Measurements from ENCODE around the gene IPO4. TPM values are rescaled to one million over a fixed set of nuclear protein-coding genes. Genes with fewer than 3 reads are reported as not detected.
A peak's percentile ranks its signal among the peaks of the same experiment; 100 is the strongest.

The IPO4 gene
- total RNA-seq, 1 experiment from 2014 or later, result 157 TPM

DNA sequence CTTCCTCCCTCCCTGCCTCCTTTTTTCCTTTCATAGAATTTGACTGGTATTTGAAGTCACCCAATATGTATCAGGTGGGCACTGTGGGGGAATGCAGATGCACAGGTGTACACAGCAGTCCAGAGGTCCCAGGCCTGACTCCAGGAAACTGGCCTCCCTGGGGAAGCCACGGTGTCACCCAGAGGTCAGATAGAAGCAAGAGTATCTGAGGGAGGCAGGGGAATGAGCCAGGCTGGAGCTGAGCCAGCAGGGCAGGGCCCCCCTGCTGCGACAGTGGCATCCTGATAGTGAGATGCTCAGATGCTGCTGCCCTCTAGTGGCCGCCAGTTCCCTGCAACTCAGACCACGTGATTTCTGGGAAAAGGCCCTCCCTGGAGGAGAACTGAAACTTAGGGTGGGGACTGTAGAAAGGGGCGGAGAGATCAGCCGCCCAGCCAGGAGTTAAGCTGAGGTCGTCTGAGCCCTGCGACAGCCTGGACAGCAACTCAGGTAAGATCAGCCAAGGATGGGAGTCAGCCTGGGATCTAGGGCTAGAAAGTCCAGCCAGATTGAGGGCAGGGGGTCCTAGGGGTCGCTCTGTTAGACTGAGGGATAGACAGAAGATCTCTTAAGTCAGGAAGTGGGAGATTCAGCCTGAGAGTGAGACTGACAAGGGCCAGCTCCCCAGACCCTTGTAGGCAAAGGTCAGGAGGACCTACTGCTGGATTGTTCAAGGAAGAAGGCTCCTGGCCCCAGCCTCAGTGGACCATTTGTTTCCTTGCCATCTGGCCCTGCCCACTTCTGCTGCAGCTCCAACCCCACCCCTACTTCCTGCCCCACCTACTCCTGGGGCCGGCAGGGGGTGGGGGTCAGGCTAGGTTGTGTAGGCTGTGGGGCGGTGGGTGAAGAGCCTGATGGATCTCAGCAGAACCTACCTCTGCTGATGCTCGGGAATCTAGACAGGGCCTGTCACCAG lies 27.5 kb downstream of the IPO4 start, which contains the start of gene IRF9:
Gene IRF9 (plus strand): TSS at position 416 of the 955 bp plus-strand sequence. CDS start 880 bp downstream, outside the sequence.
- no TSS peak for BruUV-seq (replicated peaks)
- peak within 1 kb of the TSS; percentile 75 for H3K27ac ChIP-seq (ENCODE audit: low read depth, low read length, poor library complexity, severe bottlenecking)
- peaks cover 40% of the 10 kb centered on the region for H3K36me3 ChIP-seq (ENCODE audit: insufficient read depth, low read length, poor library complexity, severe bottlenecking)
- CTCF ChIA-PET, result interaction anchor here (0.5 to 2.6 kb wide), 9 partner anchors 14 to 103 kb away, joined by 3 to 17 read pairs (median 3); partner anchors contain the start of genes DCAF11, NRL and PSME1
- H3K9me3 ChIP-seq (ENCODE audit: low read depth, low read length, poor library complexity, severe bottlenecking), result no peaks in the 10 kb centered on the region
- no peak for TF ChIP-seq EZH2 (IDR thresholded peaks at IDR 0.05; ENCODE audit: borderline replicate concordance, low read depth, low read length, poor library complexity, severe bottlenecking)
- TF ChIP-seq, protein P1, sequence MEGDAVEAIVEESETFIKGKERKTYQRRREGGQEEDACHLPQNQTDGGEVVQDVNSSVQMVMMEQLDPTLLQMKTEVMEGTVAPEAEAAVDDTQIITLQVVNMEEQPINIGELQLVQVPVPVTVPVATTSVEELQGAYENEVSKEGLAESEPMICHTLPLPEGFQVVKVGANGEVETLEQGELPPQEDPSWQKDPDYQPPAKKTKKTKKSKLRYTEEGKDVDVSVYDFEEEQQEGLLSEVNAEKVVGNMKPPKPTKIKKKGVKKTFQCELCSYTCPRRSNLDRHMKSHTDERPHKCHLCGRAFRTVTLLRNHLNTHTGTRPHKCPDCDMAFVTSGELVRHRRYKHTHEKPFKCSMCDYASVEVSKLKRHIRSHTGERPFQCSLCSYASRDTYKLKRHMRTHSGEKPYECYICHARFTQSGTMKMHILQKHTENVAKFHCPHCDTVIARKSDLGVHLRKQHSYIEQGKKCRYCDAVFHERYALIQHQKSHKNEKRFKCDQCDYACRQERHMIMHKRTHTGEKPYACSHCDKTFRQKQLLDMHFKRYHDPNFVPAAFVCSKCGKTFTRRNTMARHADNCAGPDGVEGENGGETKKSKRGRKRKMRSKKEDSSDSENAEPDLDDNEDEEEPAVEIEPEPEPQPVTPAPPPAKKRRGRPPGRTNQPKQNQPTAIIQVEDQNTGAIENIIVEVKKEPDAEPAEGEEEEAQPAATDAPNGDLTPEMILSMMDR (conservative IDR thresholded peaks at IDR 0.05; ENCODE audit: low read depth, low read length), result peak; percentile 99
- no peaks in the 10 kb centered on the region for H3K27me3 ChIP-seq (replicated peaks; ENCODE audit: insufficient read depth, low read depth, low read length, poor library complexity)
- H3K4me3 ChIP-seq (ENCODE audit: low read depth, low read length, poor library complexity, severe bottlenecking), result peak within 1 kb of the TSS; percentile 51
- POLR2A ChIA-PET (ENCODE audit: low non-redundant PET), result interaction anchor here (0.6 kb wide), 1 partner anchor 67 kb away, joined by 3 read pairs; the partner anchor contains the start of gene PCK2
- DNase-seq (ENCODE audit: low spot score), result peak; percentile 95
- intact Hi-C loops (cut with micrococcal nuclease; ENCODE audit: unreplicated experiment), result loop anchor here (1.0 kb wide), 3 partner anchors 14 to 149 kb away; partner anchors contain the start of gene RNF31
- H3K4me1 ChIP-seq (ENCODE audit: insufficient read depth, low read length, poor library complexity, severe bottlenecking), result peaks cover 8% of the 10 kb centered on the region

DNA sequence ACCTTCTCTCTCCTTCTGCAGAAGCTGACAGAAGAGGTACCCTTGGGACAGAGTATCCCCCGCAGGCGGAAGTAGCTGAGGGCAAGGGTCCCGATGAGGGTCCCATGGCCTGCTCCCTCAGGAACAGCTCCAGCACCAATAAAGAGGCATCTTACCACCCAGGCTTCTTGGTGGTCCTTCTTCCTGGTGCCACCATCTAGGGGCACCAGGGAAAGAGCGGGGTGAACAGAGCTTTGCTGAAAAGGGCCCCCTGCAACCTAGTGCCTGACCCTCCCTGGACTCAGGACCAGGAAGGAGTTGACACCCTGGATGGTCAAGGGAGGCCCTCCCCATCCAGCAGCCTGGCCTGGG lies 28.1 kb downstream of the IPO4 start:
- Histone ChIP-seq H3K4me1 (ENCODE audit: insufficient read depth, low read length, poor library complexity, severe bottlenecking) (peaks cover 8% of the 10 kb centered on the region), H3K36me3 (ENCODE audit: insufficient read depth, low read length, poor library complexity, severe bottlenecking) (peaks cover 46% of the 10 kb centered on the region), H3K9me3 (ENCODE audit: low read depth, low read length, poor library complexity, severe bottlenecking) (no peaks in the 10 kb centered on the region), H3K4me3 (ENCODE audit: low read depth, low read length, poor library complexity, severe bottlenecking) (no peak overlapping the region), H3K27ac (ENCODE audit: low read depth, low read length, poor library complexity, severe bottlenecking) (no peak overlapping the region), H3K27me3 (replicated peaks; ENCODE audit: insufficient read depth, low read depth, low read length, poor library complexity) (no peaks in the 10 kb centered on the region)
- CTCF ChIA-PET, result interaction anchor here (0.6 to 2.6 kb wide), 4 partner anchors 21 to 102 kb away, joined by 3 to 17 read pairs (median 5); partner anchors contain the start of genes DCAF11 and NRL
- POLR2A ChIA-PET (ENCODE audit: low non-redundant PET), result no interaction called here
- intact Hi-C loops (cut with micrococcal nuclease; ENCODE audit: unreplicated experiment), result no loop called here
- TF ChIP-seq EZH2 (IDR thresholded peaks at IDR 0.05; ENCODE audit: borderline replicate concordance, low read depth, low read length, poor library complexity, severe bottlenecking), result no peak
- TF ChIP-seq, protein P1 (conservative IDR thresholded peaks at IDR 0.05; ENCODE audit: low read depth, low read length), result no peak
- no peak for DNase-seq (ENCODE audit: low spot score)
- no TSS peak for BruUV-seq (replicated peaks)

DNA sequence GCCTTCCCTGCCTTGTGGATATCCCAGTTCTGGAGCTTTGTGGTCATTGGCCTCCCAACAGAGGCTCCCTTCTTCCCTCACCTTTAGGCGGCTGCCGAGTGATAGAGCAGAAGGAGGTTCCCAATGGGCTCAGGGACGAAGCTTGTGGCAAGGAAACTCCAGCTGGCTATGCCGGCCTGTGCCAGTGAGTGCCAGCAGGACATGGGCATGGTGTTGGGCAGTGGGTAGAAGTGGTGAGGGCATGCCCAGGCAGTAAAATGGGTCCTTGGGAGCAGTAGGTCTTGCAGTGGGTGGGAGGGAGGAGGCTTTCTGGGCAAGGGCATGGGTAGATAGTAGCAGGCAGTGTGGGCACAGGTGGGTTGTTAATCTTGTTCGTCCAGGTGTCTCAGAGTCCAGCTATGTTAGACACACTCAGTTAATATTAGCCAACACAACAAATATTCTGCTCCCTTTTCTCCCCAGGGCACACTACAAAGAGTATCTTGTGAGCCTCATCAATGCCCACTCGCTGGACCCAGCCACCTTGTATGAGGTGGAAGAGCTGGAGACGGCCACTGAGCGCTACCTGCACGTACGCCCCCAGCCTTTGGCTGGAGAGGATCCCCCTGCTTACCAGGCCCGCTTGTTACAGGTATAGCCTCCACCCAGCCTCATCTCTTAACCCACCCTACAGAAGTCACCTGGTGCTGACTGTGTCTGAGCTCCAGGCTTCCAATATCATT lies 28.7 kb downstream of the IPO4 start:
- BruUV-seq (replicated peaks), result no TSS peak
- no peaks in the 10 kb centered on the region for H3K9me3 ChIP-seq (ENCODE audit: low read depth, low read length, poor library complexity, severe bottlenecking)
- H3K27me3 ChIP-seq (replicated peaks; ENCODE audit: insufficient read depth, low read depth, low read length, poor library complexity), result no peaks in the 10 kb centered on the region
- no peak overlapping the region for H3K4me3 ChIP-seq (ENCODE audit: low read depth, low read length, poor library complexity, severe bottlenecking)
- POLR2A ChIA-PET (ENCODE audit: low non-redundant PET), result interaction anchor here (0.7 to 1.2 kb wide), 2 partner anchors 95 to 251 kb away, joined by 4 to 12 read pairs; no protein-coding TSS in a partner anchor
- intact Hi-C loops (cut with micrococcal nuclease; ENCODE audit: unreplicated experiment), result no loop called here
- CTCF ChIA-PET, result interaction anchor here (2.6 kb wide), 1 partner anchor 102 kb away, joined by 17 read pairs; no protein-coding TSS in a partner anchor
- DNase-seq (ENCODE audit: low spot score), result no peak
- H3K36me3 ChIP-seq (ENCODE audit: insufficient read depth, low read length, poor library complexity, severe bottlenecking), result peaks cover 51% of the 10 kb centered on the region
- TF ChIP-seq, protein P1 (conservative IDR thresholded peaks at IDR 0.05; ENCODE audit: low read depth, low read length), result no peak
- no peak for TF ChIP-seq EZH2 (IDR thresholded peaks at IDR 0.05; ENCODE audit: borderline replicate concordance, low read depth, low read length, poor library complexity, severe bottlenecking)
- peaks cover 8% of the 10 kb centered on the region for H3K4me1 ChIP-seq (ENCODE audit: insufficient read depth, low read length, poor library complexity, severe bottlenecking)
- no peak overlapping the region for H3K27ac ChIP-seq (ENCODE audit: low read depth, low read length, poor library complexity, severe bottlenecking)
